ENCODE results near the gene GATA5. TPM values are rescaled to one million over a fixed set of nuclear protein-coding genes. Genes with fewer than 3 reads are reported as not detected.

The GATA5 gene
- total RNA-seq, 4 donors from 2014 or later = not detected

DNA sequence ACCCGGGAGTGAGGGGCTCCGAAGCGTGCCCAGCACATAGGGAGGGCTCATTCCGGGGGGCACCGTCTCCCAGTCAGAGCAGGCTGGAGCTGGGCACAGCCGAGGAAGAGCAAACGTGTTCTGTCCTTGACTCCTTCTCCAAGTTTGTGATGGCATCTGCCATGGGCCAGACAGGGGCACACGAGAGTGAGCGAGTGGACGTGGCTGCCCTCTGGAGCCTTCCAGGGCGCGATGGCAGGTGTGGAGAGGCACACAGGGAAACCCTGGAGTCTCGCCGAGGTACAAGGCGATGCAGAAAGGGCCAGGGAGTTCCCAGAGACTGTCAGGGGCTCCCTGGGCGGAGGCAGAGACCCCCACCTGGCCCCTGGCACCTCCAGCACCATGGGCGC, 9.9 kb upstream of the GATA5 start:
- Histone ChIP-seq H3K4me3 (no peak overlapping the region), H3K4me1 (peaks cover 0 to 2% of the 10 kb centered on the region in 2 donors)
- in situ Hi-C loops (cut with MboI; ENCODE audit: low sequenced_read_pairs in 4 of 4) = no loop called here

DNA sequence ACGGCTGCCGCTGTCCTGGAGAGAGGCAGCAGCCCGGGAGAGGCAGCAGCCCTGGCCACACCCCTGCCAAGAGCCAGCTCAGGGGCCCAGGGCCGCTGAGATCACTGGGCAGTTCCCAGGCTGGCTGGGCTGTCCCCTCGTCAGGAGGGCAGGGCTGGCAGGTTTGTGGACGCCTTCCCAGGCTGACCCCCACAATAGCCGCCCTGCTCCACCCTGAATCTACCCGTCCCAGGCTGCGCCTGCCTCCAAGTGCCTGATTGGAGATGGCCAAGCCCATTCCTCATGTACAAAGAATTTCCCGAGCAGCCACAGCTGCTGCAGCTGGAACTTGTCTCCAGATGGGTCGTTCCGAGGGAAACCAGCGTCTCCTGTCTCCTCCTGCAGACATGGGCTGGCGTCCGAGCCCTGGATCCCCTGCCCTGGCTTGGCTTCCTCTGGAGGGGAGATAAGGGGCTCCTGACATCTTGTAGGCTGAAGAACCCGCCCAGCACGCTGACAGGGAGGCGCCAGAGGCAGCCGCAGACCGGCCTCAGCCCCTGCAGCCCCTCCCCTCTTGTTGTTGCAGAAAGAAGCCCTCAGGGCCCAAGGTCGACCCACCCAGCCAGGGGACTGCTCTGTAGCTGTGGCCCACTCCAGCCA, 9.4 kb upstream of the GATA5 start:
- Histone ChIP-seq H3K4me3 (no peak overlapping the region), H3K9me3 (no peaks in the 10 kb centered on the region), H3K36me3 (no peaks in the 10 kb centered on the region), H3K4me1 (peaks cover 0 to 2% of the 10 kb centered on the region in 2 donors), H3K27me3 (peaks cover 15 to 34% (median 15%) of the 10 kb centered on the region in 3 donors), H3K27ac (no peak overlapping the region)
- in situ Hi-C loops (cut with MboI; ENCODE audit: low sequenced_read_pairs in 4 of 4) (no loop called here), intact Hi-C loops (cut with DNase I; ENCODE audit: low total_unique reads) (no loop called here)
- TF ChIP-seq CTCF (IDR thresholded peaks at IDR 0.05 in 4 of 5, conservative IDR thresholded peaks at IDR 0.05 in 1 of 5) = no peak
- TF ChIP-seq POLR2A (IDR thresholded peaks at IDR 0.05) = no peak
- DNase-seq (no peak), ATAC-seq (no peak)

More for the DNA sequence above, 9.9 kb upstream of the GATA5 start:
- DNase-seq (no peak), ATAC-seq (no peak)
- TF ChIP-seq POLR2A (IDR thresholded peaks at IDR 0.05) (no peak), CTCF (IDR thresholded peaks at IDR 0.05 in 4 of 5, conservative IDR thresholded peaks at IDR 0.05 in 1 of 5) (no peak)
- H3K27ac ChIP-seq = no peak overlapping the region
- H3K36me3 ChIP-seq = no peaks in the 10 kb centered on the region
- H3K9me3 ChIP-seq = no peaks in the 10 kb centered on the region
- H3K27me3 ChIP-seq = peaks cover 15 to 34% (median 15%) of the 10 kb centered on the region in 3 donors
- intact Hi-C loops (cut with DNase I; ENCODE audit: low total_unique reads) = no loop called here

DNA sequence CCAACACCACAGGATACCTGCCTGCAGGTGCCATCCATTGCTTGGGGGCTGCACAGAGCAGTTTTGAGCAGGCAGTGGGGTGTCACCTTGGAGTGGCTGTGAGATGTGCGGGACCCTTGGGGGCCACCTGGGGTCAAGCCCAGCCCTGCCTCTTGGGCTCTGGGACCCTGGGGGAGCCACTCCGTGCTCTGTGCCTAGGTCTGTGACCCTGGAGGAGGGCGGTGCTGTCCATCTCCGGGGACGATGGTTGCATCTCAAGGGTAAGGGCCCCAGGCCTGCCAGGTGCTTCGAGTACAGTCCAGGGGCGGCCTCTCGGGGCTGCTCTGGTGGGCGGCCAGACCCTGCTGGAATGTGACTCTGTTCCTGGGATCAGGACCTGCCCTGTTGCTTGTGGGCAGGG, 8.7 kb upstream of the GATA5 start:
- no peaks in the 10 kb centered on the region for H3K36me3 ChIP-seq
- H3K27me3 ChIP-seq = peaks cover 15 to 34% (median 18%) of the 10 kb centered on the region in 3 donors
- in situ Hi-C loops (cut with MboI; ENCODE audit: low sequenced_read_pairs in 4 of 4) = no loop called here
- H3K4me3 ChIP-seq = no peak overlapping the region
- no peaks in the 10 kb centered on the region for H3K9me3 ChIP-seq
- peaks cover 0 to 2% of the 10 kb centered on the region in 2 donors for H3K4me1 ChIP-seq
- ATAC-seq = no peak
- intact Hi-C loops (cut with DNase I; ENCODE audit: low total_unique reads) = no loop called here
- H3K27ac ChIP-seq = no peak overlapping the region
- TF ChIP-seq CTCF (IDR thresholded peaks at IDR 0.05 in 4 of 5, conservative IDR thresholded peaks at IDR 0.05 in 1 of 5) (no peak), POLR2A (IDR thresholded peaks at IDR 0.05) (no peak)
- no peak for DNase-seq

DNA sequence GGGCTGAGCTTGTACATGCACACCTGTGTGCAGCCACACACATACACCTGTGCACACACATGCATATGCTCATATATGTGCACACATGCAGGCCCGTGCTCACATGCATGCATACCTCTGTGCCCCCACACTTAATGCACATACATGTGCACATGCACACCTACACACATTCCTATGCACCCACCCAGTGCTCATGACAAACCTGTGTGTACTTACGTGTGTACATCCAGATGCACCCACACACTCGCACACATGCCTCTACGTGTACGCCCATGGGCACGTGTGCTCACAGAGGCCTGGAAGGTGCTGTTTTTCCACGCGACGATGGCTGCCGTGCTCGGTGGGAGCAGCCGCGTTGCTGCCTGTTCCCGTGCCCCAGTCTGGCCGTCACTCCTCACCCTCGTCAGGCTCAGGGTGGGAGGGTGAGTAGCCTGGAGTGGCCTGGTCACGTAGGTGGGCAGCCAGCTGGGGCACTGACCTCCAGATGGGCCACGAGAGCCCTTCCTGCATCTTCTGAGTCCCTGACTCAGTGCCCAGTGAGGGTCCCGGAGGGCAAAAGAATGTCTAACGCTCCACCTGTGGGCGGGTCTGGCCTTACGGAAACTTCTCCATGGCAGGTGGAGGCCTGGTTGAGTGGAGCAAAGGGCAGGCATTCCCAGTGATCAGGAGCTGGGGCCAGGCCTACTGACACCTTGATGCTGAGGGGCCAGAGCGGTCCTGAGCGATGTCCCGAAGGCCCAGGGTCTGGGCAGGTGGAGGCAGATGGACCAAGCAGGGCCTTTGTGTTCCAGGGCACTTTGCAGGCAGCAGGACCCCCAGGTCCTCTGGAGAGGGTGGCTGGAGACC, 8.0 kb upstream of the GATA5 start:
- DNase-seq (no peak), ATAC-seq (no peak)
- intact Hi-C loops (cut with DNase I; ENCODE audit: low total_unique reads) (no loop called here), in situ Hi-C loops (cut with MboI; ENCODE audit: low sequenced_read_pairs in 4 of 4) (no loop called here)
- H3K36me3 ChIP-seq = no peaks in the 10 kb centered on the region
- no peaks in the 10 kb centered on the region for H3K9me3 ChIP-seq
- TF ChIP-seq CTCF (IDR thresholded peaks at IDR 0.05 in 4 of 5, conservative IDR thresholded peaks at IDR 0.05 in 1 of 5) (no peak), POLR2A (IDR thresholded peaks at IDR 0.05) (no peak)
- peaks cover 0 to 2% of the 10 kb centered on the region in 2 donors for H3K4me1 ChIP-seq
- H3K4me3 ChIP-seq = no peak overlapping the region
- peaks cover 22 to 40% (median 24%) of the 10 kb centered on the region in 3 donors for H3K27me3 ChIP-seq
- no peak overlapping the region for H3K27ac ChIP-seq

Data from gastrocnemius medialis (tissue), 4 donors.